K562 (cell line): ENCODE data around the gene AP2M1. TPM values are rescaled to one million over a fixed set of nuclear protein-coding genes. Genes with fewer than 3 reads are reported as not detected.
A peak's percentile ranks its signal among the peaks of the same experiment; 100 is the strongest.

ENCODE experiments used
- BACH1 ChIP-seq: fragments of 200-800 bp; sonication (Bioruptor generic); IDR thresholded peaks from 2 replicates; pipeline ENCODE4 v1.6.1; 2016; ENCODE audit warnings: missing genetic modification characterization, missing compliant biosample characterization
- DACH1 ChIP-seq: fragments of 450-650 bp; IDR thresholded peaks from 2 replicates; pipeline ENCODE4 v1.6.1; 2018; ENCODE audit not compliant: partially characterized antibody
- FOXJ2 ChIP-seq: fragments of 200-800 bp; sonication (Bioruptor generic); IDR thresholded peaks from 2 replicates; pipeline ENCODE4 v1.6.1; 2016; ENCODE audit warnings: missing genetic modification characterization, missing compliant biosample characterization
- POLR3G ChIP-seq: IDR thresholded peaks from 2 replicates; pipeline ENCODE4 v1.6.1; 2011; ENCODE audit not compliant: insufficient read length, insufficient replicate concordance; ENCODE audit errors: extremely low read depth
- RBM34 ChIP-seq: fragments of 200-400 bp; formaldehyde crosslinking; IDR thresholded peaks from 2 replicates; pipeline ENCODE4 v1.6.1; 2018; ENCODE audit warnings: low read length, borderline replicate concordance; ENCODE audit not compliant: insufficient read depth
- SMARCA5 ChIP-seq: fragments of 450-650 bp; IDR thresholded peaks from 2 replicates; pipeline ENCODE4 v1.6.1; 2016
- SRF ChIP-seq, 2 experiments: fragments of 250-450, 450-650 bp in 1 of 2; sonication (Bioruptor Pico) in 1 of 2; sonication (generic) in 1 of 2; formaldehyde crosslinking; IDR thresholded peaks; 2 replicates each; pipeline versions ENCODE4 v1.5.0 to v1.5.1; 2020 to 2022; ENCODE audit warnings: mild to moderate bottlenecking in 1 of 2, missing genetic modification reagents in 1 of 2
- SRSF9 ChIP-seq: fragments of 200-400 bp; formaldehyde crosslinking; IDR thresholded peaks from 2 replicates; pipeline ENCODE4 v1.6.1; 2017; ENCODE audit warnings: low read depth, low read length, borderline replicate concordance
- ZC3H11A ChIP-seq: IDR thresholded peaks from 2 replicates; pipeline ENCODE4 v1.6.1; 2012; ENCODE audit warnings: low read depth, low read length, improper control_type of control experiment
- ZNF274 ChIP-seq: IDR thresholded peaks from 2 replicates; pipeline ENCODE4 v1.6.1; 2011; ENCODE audit warnings: low read depth, mild to moderate bottlenecking, low read length, moderate library complexity, borderline replicate concordance
- ZNF512 ChIP-seq: IDR thresholded peaks from 2 replicates; pipeline ENCODE4 v1.6.1; 2016; ENCODE audit warnings: missing genetic modification characterization, missing compliant biosample characterization
- ZNF57 ChIP-seq: fragments of 450-650 bp; formaldehyde crosslinking; IDR thresholded peaks from 2 replicates; pipeline ENCODE4 v1.4.0; 2020; ENCODE audit warnings: mild to moderate bottlenecking, moderate library complexity
- ZNF609 ChIP-seq: sonication (generic); formaldehyde crosslinking; IDR thresholded peaks from 2 replicates; pipeline ENCODE4 v1.8.1; 2023; ENCODE audit warnings: missing genetic modification reagents, mild to moderate bottlenecking, borderline replicate concordance
- polyA plus RNA-seq, 8 experiments: library from polyadenylated mRNA; depleted of rRNA in 4 of 8; stranded (reverse) in 5 of 8; unstranded in 3 of 8; fragments of >200 nt; fragmentation: Nextera tagmentation in 2 of 8; fragmentation: Illumina TruSeq in 1 of 8; extraction: Ambion mirVana in 2 of 8; extraction: Trizol in 1 of 8; gene quantifications; 2 replicates each; pipeline versions ENCODE4 v1.2.1 to v1.2.3, GENCODE V29; 2011 to 2014; ENCODE audit warnings: inconsistent platforms in 1 of 8, missing spikeins in 1 of 8
- total RNA-seq, 7 experiments: library from RNA; depleted of rRNA in 6 of 7; stranded (reverse); fragments of >200 nt in 6 of 7; fragmentation: Illumina TruSeq in 2 of 7; extraction: Trizol in 2 of 7; gene quantifications; 2 replicates each; pipeline versions ENCODE4 v1.2.1 to v1.2.3, GENCODE V29; 2011 to 2021; ENCODE audit warnings: low replicate concordance in 1 of 7

The AP2M1 gene
- total and polyA plus RNA-seq, 9 of the 15 experiments (the other 6 are each of a cell fraction or from before 2014, with no cell fraction given) = 118 to 505 (median 296) TPM

- TF ChIP-seq ZNF609 (CRISPR knock-in tag) (no peak), ZNF57 (CRISPR knock-in tag) (no peak), SRSF9 (no peak), ZC3H11A (peak; percentile 32; the same call in 1 of the 2 replicates), BACH1 (tag) (peak; percentile 57; the same call in 1 of the 2 replicates), POLR3G (no peak), RBM34 (no peak), SRF (CRISPR knock-in tag; IDR thresholded peaks at IDR 0.05) (no peak), DACH1 (no peak), ZNF512 (no peak), FOXJ2 (tag) (peak; percentile 71; the same call in 1 of the 2 replicates), SMARCA5 (no peak), ZNF274 (no peak)
- TF ChIP-seq, all 486 proteins: peak for 8
Measured at GRCh38 chr3:184174284-184174645, 390 bp upstream of the AP2M1 start (continued).
